ENCODE results near the gene ZBTB16.

- TF ChIP-seq CTCF (IDR thresholded peaks at IDR 0.05 in 8 of 11, conservative IDR thresholded peaks at IDR 0.05 in 3 of 11) (no peak), POLR2A (IDR thresholded peaks at IDR 0.05) (no peak), POLR2AphosphoS5 (IDR thresholded peaks at IDR 0.05) (peak in 2 of 3 donors; percentile 22 to 23)
These were observed 3.8 kb downstream of the ZBTB16 start for GRCh38 chr11:114063149-114063828.

Data from spleen (tissue), 7 donors.